IMR-90 (cell line): ENCODE results near the gene ACYP2. TPM values are rescaled to one million over a fixed set of nuclear protein-coding genes. Genes with fewer than 3 reads are reported as not detected.

ENCODE experiments used
- ATAC-seq: fragments of 200-7000 bp; cut with Tn5 transposase; 2 replicates; pipeline ENCODE4 v1.9.1; 2020; ENCODE audit warnings: low read depth, mild to moderate bottlenecking, moderate library complexity
- BruUV-seq: library from RNA; stranded (reverse); fragments of 400-500 nt; replicated peaks from 2 replicates; lab custom pipeline; 2021; lab: Mats Ljungman, UMichigan
- CTCF ChIA-PET: fragments of 300-600 bp; formaldehyde crosslinking; extraction: SDS; loops from one replicate; lab custom pipeline; 2021; ENCODE audit warnings: antibody characterized with exemption; lab: Yijun Ruan, JAX
- POLR2A ChIA-PET: fragments of 300-600 bp; sonication (Branson Sonifier 250); formaldehyde crosslinking; loops from one replicate; lab custom pipeline; 2022; ENCODE audit warnings: antibody characterized with exemption; ENCODE audit not compliant: unreplicated experiment; lab: Charles Lee
- DNase-seq: peaks from one replicate; pipeline ENCODE4 v3.0.0; 2013
- H2AFZ ChIP-seq: replicated peaks from 2 replicates; pipeline ENCODE3; 2013; ENCODE audit warnings: low read length, mild to moderate bottlenecking; ENCODE audit not compliant: poor library complexity
- H2AK5ac ChIP-seq: 2 replicates; pipeline ENCODE4 v1.6.1; 2013; ENCODE audit warnings: low read depth, low read length, inconsistent platforms
- H2AK9ac ChIP-seq: replicated peaks from 2 replicates; pipeline ENCODE3; 2013; ENCODE audit warnings: mild to moderate bottlenecking, low read depth, low read length, moderate library complexity; ENCODE audit not compliant: poor library complexity
- H2BK120ac ChIP-seq: 2 replicates; pipeline ENCODE4 v1.6.1; 2013; ENCODE audit warnings: low read depth, low read length, inconsistent platforms
- H2BK15ac ChIP-seq: 3 replicates; pipeline ENCODE4 v1.6.1; 2013; ENCODE audit warnings: low read depth, low read length, inconsistent platforms
- H2BK20ac ChIP-seq: 2 replicates; pipeline ENCODE4 v1.6.1; 2013; ENCODE audit warnings: low read depth, mild to moderate bottlenecking, inconsistent platforms, low read length, moderate library complexity
- H2BK5ac ChIP-seq: 2 replicates; pipeline ENCODE4 v1.6.1; 2013; ENCODE audit warnings: mild to moderate bottlenecking, low read depth, low read length, inconsistent platforms; ENCODE audit not compliant: poor library complexity, severe bottlenecking
- H3K14ac ChIP-seq: replicated peaks from 2 replicates; pipeline ENCODE4 v1.6.1; 2013; ENCODE audit warnings: low read depth, low read length, inconsistent platforms
- H3K18ac ChIP-seq: 2 replicates; pipeline ENCODE4 v1.6.1; 2013; ENCODE audit warnings: low read depth, low read length, control low read depth
- H3K23ac ChIP-seq: 2 replicates; pipeline ENCODE4 v1.6.1; 2013; ENCODE audit warnings: low read depth, low read length, inconsistent platforms
- H3K27ac ChIP-seq: 2 replicates; pipeline ENCODE4 v1.5.1; 2013; ENCODE audit warnings: mild to moderate bottlenecking, control low read depth, low read length; ENCODE audit not compliant: insufficient read depth
- H3K27me3 ChIP-seq: 2 replicates; pipeline ENCODE4 v1.6.1; 2013; ENCODE audit warnings: low read length; ENCODE audit not compliant: control insufficient read depth, insufficient read depth
- H3K36me3 ChIP-seq: 2 replicates; pipeline ENCODE4 v1.6.1; 2013; ENCODE audit warnings: low read length, mixed read lengths; ENCODE audit not compliant: control insufficient read depth, insufficient read depth
- H3K4ac ChIP-seq: 2 replicates; pipeline ENCODE4 v1.6.1; 2013; ENCODE audit warnings: low read depth, low read length, inconsistent platforms
- H3K4me1 ChIP-seq: 2 replicates; pipeline ENCODE4 v1.6.1; 2013; ENCODE audit warnings: low read length, mixed read lengths; ENCODE audit not compliant: control insufficient read depth, insufficient read depth
- H3K4me2 ChIP-seq: 2 replicates; pipeline ENCODE4 v1.6.1; 2013; ENCODE audit warnings: low read depth, mild to moderate bottlenecking, control low read depth, low read length, moderate library complexity
- H3K4me3 ChIP-seq: 2 replicates; pipeline ENCODE4 v1.5.1; 2013; ENCODE audit warnings: low read depth, mild to moderate bottlenecking, control low read depth, low read length, moderate library complexity; ENCODE audit not compliant: insufficient read depth
- H3K56ac ChIP-seq: 2 replicates; pipeline ENCODE4 v1.6.1; 2013; ENCODE audit warnings: low read length, inconsistent platforms; ENCODE audit not compliant: insufficient read depth; ENCODE audit errors: extremely low read depth
- H3K79me1 ChIP-seq, 2 experiments: 2 replicates each; pipeline ENCODE4 v1.6.1; 2013; ENCODE audit warnings: low read length in 2 of 2, inconsistent platforms in 1 of 2, low read depth in 1 of 2
- H3K9ac ChIP-seq: 2 replicates; pipeline ENCODE4 v1.6.1; 2013; ENCODE audit warnings: low read depth, low read length, control low read depth
- H3K9me1 ChIP-seq: 2 replicates; pipeline ENCODE4 v1.6.1; 2013; ENCODE audit warnings: low read length, inconsistent platforms; ENCODE audit not compliant: insufficient read depth
- H3K9me3 ChIP-seq: 2 replicates; pipeline ENCODE4 v1.6.1; 2013; ENCODE audit warnings: low read length; ENCODE audit not compliant: control insufficient read depth, insufficient read depth
- H4K20me1 ChIP-seq: 2 replicates; pipeline ENCODE4 v1.6.1; 2013; ENCODE audit warnings: low read length, inconsistent platforms; ENCODE audit not compliant: insufficient read depth
- H4K5ac ChIP-seq: 2 replicates; pipeline ENCODE4 v1.6.1; 2013; ENCODE audit warnings: mild to moderate bottlenecking, low read depth, low read length, control low read depth
- H4K8ac ChIP-seq, 2 experiments: 2 replicates each; pipeline ENCODE4 v1.6.1; 2013; ENCODE audit warnings: low read depth in 2 of 2, low read length in 2 of 2, control low read depth in 1 of 2, inconsistent platforms in 1 of 2
- H4K91ac ChIP-seq: 2 replicates; pipeline ENCODE4 v1.6.1; 2013; ENCODE audit warnings: low read depth, low read length, inconsistent platforms; ENCODE audit not compliant: insufficient read depth
- CHD1 ChIP-seq: IDR thresholded peaks from 2 replicates; pipeline ENCODE4 v1.6.1; 2012; ENCODE audit warnings: low read depth, low read length, improper control_type of control experiment
- FOS ChIP-seq: fragments of 150-350 bp; IDR thresholded peaks from 2 replicates; pipeline ENCODE4 v1.6.1; 2016; ENCODE audit warnings: low read depth, low read length
- SMC3 ChIP-seq: fragments of 150-350 bp; IDR thresholded peaks from 2 replicates; pipeline ENCODE4 v1.6.1; 2016; ENCODE audit warnings: low read depth, mild to moderate bottlenecking, antibody characterized with exemption, low read length, moderate library complexity
- WGBS, 2 experiments: methylation state at CpG; one replicate each; pipeline versions ENCODE4 v1.1.5 to v1.1.7; 2013; ENCODE audit warnings: missing lambda C conversion rate in 2 of 2; ENCODE audit not compliant: insufficient read length in 1 of 2; ENCODE audit errors: extremely low coverage in 2 of 2; 5-methylcytosine and 5-hydroxymethylcytosine counted together
- dilution Hi-C: fragments of 300-500 bp; cut with HindIII; formaldehyde crosslinking; loops from one replicate; pipeline ENCODE4 v1.14.3; 2018; ENCODE audit warnings: low sequenced_read_pairs; ENCODE audit not compliant: unreplicated experiment
- in situ Hi-C: fragments of 300-500 bp; cut with MboI; formaldehyde crosslinking; loops from 3 replicates; pipeline ENCODE4 v1.14.3; 2019; ENCODE audit warnings: low sequenced_read_pairs, inconsistent platforms, mixed read lengths
- intact Hi-C: fragments of 100-400 bp; cut with micrococcal nuclease; formaldehyde crosslinking; loops from 2 replicates; pipeline ENCODE4 v1.10.0; 2022
- polyA plus RNA-seq, 3 experiments: library from polyadenylated mRNA; depleted of rRNA; stranded (reverse); fragments of >200 nt; gene quantifications; 2 replicates each; pipeline ENCODE4 v1.2.3, GENCODE V29; 2012; ENCODE audit warnings: low replicate concordance in 1 of 3
- total RNA-seq: library from RNA; depleted of rRNA; stranded (reverse); fragments of >200 nt; gene quantifications from 2 replicates; pipeline ENCODE4 v1.2.3, GENCODE V29; 2012
- TF ChIP-seq, protein P1 (sequence below): conservative IDR thresholded peaks from 2 replicates; pipeline ENCODE4 v1.5.1; 2012; ENCODE audit warnings: mild to moderate bottlenecking, low read depth, low read length, improper control_type of control experiment

Gene ACYP2
- total and polyA plus RNA-seq, 2 of the 4 experiments (the other 2 are of a cell fraction) = 3.9 to 7.4 TPM

DNA sequence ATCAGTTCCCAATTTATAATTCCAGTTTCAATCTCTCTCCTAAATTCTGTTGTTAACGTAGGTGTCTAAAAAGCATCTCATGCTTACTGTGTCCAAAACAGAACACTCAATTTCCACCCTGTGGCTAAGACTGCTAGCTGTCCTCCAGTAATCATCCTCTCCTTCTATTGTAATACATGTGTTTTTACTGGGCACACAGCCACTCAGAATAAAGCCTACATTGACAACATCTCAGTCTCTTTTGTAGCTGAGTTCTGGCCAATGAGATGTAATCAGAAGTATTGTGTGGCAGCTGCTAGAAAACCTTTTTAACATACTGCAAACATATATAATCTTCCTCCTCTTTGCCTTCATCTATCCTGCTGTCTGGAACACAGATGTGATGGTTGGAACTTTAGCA is 170.0 kb downstream of the ACYP2 start:
- Histone ChIP-seq H4K91ac (no peak overlapping the region), H4K8ac (no peak overlapping the region), H3K4me1 (no peaks in the 10 kb centered on the region), H3K18ac (no peak overlapping the region), H2BK15ac (no peak overlapping the region), H4K5ac (no peak overlapping the region), H3K14ac (peak overlapping the region; percentile 11; the same call in 1 of the 2 replicates), H3K27ac (no peak overlapping the region), H3K36me3 (no peaks in the 10 kb centered on the region), H4K20me1 (no peaks in the 10 kb centered on the region), H3K23ac (no peak overlapping the region), H3K79me1 (no peaks in the 10 kb centered on the region), H3K56ac (no peak overlapping the region), H2AK5ac (no peak overlapping the region), H2AK9ac (no peak overlapping the region), H2AFZ (no peak overlapping the region), H2BK5ac (no peak overlapping the region), H3K27me3 (no peaks in the 10 kb centered on the region), H3K9me3 (no peaks in the 10 kb centered on the region), H3K4me2 (no peak overlapping the region), H3K9ac (no peak overlapping the region), H2BK20ac (no peak overlapping the region), H3K9me1 (no peaks in the 10 kb centered on the region), H2BK120ac (no peak overlapping the region), H3K4ac (no peak overlapping the region), H3K4me3 (no peak overlapping the region)
- no peak for DNase-seq
- ChIA-PET POLR2A (no interaction called here), CTCF (no interaction called here)
- no peak for ATAC-seq
- in situ Hi-C loops (no loop called here), intact Hi-C loops (no loop called here), dilution Hi-C loops (no loop called here)
- no CpG with 5 or more reads among the region's 1 CpG for WGBS, 2 experiments
- BruUV-seq = no TSS peak
- TF ChIP-seq CHD1 (no peak), FOS (no peak), SMC3 (no peak)
- TF ChIP-seq, protein P1, sequence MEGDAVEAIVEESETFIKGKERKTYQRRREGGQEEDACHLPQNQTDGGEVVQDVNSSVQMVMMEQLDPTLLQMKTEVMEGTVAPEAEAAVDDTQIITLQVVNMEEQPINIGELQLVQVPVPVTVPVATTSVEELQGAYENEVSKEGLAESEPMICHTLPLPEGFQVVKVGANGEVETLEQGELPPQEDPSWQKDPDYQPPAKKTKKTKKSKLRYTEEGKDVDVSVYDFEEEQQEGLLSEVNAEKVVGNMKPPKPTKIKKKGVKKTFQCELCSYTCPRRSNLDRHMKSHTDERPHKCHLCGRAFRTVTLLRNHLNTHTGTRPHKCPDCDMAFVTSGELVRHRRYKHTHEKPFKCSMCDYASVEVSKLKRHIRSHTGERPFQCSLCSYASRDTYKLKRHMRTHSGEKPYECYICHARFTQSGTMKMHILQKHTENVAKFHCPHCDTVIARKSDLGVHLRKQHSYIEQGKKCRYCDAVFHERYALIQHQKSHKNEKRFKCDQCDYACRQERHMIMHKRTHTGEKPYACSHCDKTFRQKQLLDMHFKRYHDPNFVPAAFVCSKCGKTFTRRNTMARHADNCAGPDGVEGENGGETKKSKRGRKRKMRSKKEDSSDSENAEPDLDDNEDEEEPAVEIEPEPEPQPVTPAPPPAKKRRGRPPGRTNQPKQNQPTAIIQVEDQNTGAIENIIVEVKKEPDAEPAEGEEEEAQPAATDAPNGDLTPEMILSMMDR = no peak
